HEK293T (cell line): ENCODE results near the gene MYL12B.
A peak's percentile ranks its signal among the peaks of the same experiment; 100 is the strongest.

Experiments used
- CTCF ChIA-PET: fragments of 350-600 bp; formaldehyde crosslinking; extraction: SDS; loops from one replicate; lab custom pipeline; 2021; ENCODE audit warnings: antibody characterized with exemption, inconsistent platforms; lab: Yijun Ruan, JAX
- POLR2A ChIA-PET: fragments of 350-600 bp; formaldehyde crosslinking; extraction: SDS; loops from one replicate; lab custom pipeline; 2020; ENCODE audit warnings: antibody characterized with exemption, inconsistent platforms; lab: Yijun Ruan, JAX
- DNase-seq: peaks from one replicate; pipeline ENCODE4 v3.0.0; 2012; ENCODE audit warnings: mixed read lengths; ENCODE audit errors: extremely low spot score
- ARNT ChIP-seq: fragments of 450-650 bp; IDR thresholded peaks from 2 replicates; pipeline ENCODE4 v1.6.1; 2017; ENCODE audit warnings: mild to moderate bottlenecking
- BHLHE40 ChIP-seq: fragments of 450-650 bp; IDR thresholded peaks from 2 replicates; pipeline ENCODE4 v1.6.1; 2016; ENCODE audit warnings: mild to moderate bottlenecking, moderate library complexity, borderline replicate concordance
- CTBP1 ChIP-seq: fragments of 450-650 bp; IDR thresholded peaks from 2 replicates; pipeline ENCODE4 v1.6.1; 2016; ENCODE audit warnings: borderline replicate concordance
- ELF4 ChIP-seq: fragments of 450-650 bp; IDR thresholded peaks from 2 replicates; pipeline ENCODE4 v1.6.1; 2017; ENCODE audit warnings: antibody characterized with exemption
- FOXA1 ChIP-seq: fragments of 450-650 bp; IDR thresholded peaks from 2 replicates; pipeline ENCODE4 v1.6.1; 2016; ENCODE audit warnings: mild to moderate bottlenecking
- FOXK2 ChIP-seq: fragments of 450-650 bp; IDR thresholded peaks from 2 replicates; pipeline ENCODE4 v1.6.1; 2016; ENCODE audit warnings: mild to moderate bottlenecking
- FOXM1 ChIP-seq: fragments of 450-650 bp; IDR thresholded peaks from 2 replicates; pipeline ENCODE4 v1.6.1; 2017; ENCODE audit warnings: mild to moderate bottlenecking, borderline replicate concordance
- HDGF ChIP-seq: fragments of 450-650 bp; IDR thresholded peaks from 2 replicates; pipeline ENCODE4 v1.6.1; 2017; ENCODE audit warnings: antibody characterized with exemption, borderline replicate concordance
- L3MBTL2 ChIP-seq: fragments of 450-650 bp; conservative IDR thresholded peaks from 2 replicates; pipeline ENCODE4 v1.6.1; 2016; ENCODE audit warnings: mild to moderate bottlenecking
- LEF1 ChIP-seq: fragments of 450-650 bp; IDR thresholded peaks from 2 replicates; pipeline ENCODE4 v1.6.1; 2017; ENCODE audit warnings: mild to moderate bottlenecking, borderline replicate concordance
- NFRKB ChIP-seq: fragments of 450-650 bp; IDR thresholded peaks from 2 replicates; pipeline ENCODE4 v1.6.1; 2016; ENCODE audit warnings: mild to moderate bottlenecking, moderate library complexity
- PKNOX1 ChIP-seq: fragments of 450-650 bp; IDR thresholded peaks from 2 replicates; pipeline ENCODE4 v1.6.1; 2016
- SP1 ChIP-seq: fragments of 450-650 bp; IDR thresholded peaks from 2 replicates; pipeline ENCODE4 v1.6.1; 2017
- SUZ12 ChIP-seq: fragments of 450-650 bp; IDR thresholded peaks from 2 replicates; pipeline ENCODE4 v1.6.1; 2016; ENCODE audit warnings: mild to moderate bottlenecking
- TARDBP ChIP-seq: fragments of 450-650 bp; IDR thresholded peaks from 2 replicates; pipeline ENCODE4 v1.6.1; 2016
- ZNF384 ChIP-seq: fragments of 450-650 bp; IDR thresholded peaks from 2 replicates; pipeline ENCODE4 v1.6.1; 2016

Gene MYL12B

GRCh38 chr18:3246635-3247239 lies 15.2 kb upstream of the MYL12B start:
- CTCF ChIA-PET: interaction anchor here (0.8 to 1.5 kb wide), 4 partner anchors 55 to 314 kb away, joined by 3 to 4 read pairs (median 3); no protein-coding TSS in a partner anchor
- no peak for DNase-seq
- POLR2A ChIA-PET: interaction anchor here (1.0 to 2.0 kb wide), 2 partner anchors 12 to 13 kb away, joined by 3 to 9 read pairs; no protein-coding TSS in a partner anchor
- TF ChIP-seq HDGF (no peak), SP1 (no peak), TARDBP (no peak), SUZ12 (no peak), ARNT (no peak), BHLHE40 (no peak), ZNF384 (no peak), FOXM1 (no peak), CTBP1 (no peak), FOXK2 (no peak), L3MBTL2 (no peak), PKNOX1 (no peak), FOXA1 (no peak)

DNA sequence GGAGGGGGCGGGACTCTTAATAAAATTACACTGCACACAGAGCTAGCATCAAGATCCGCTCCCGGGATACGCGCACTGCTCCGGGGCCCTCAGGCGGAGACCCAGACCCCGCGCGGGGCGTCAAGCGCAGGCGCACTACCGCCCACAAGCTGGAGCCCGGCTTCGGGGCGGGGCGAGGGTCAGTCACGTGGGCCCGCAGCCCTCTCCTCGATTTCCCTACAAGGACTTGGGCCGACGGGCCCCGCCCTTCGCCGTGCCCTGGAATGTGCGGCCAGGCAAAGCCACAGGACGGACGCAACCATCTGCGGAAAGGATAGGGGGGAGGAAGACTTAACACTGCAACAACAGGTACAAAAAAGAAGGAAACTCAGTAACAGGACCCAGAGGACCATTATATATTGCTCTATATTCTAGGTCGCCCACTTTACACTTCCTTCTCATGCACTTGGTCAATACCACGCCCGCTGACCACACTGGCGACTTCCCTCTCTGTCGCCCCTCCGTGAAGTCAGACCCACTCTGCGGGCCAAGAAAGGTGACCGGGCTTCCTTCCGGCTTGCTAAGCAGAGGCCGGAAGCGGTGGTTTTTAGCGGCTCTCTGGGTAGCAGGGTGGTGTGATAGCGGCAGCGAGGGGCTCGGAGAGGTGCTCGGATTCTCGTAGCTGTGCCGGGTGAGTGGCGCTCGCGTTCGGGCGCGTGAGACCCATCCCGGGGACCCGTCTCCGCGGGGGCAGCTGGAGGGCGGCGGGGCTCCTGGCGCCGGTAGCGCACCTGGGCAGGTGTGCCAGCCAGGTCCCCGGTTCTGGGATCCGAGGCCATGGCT lies 14.5 kb upstream of the MYL12B start, which contains the start of gene MYL12A:
Gene MYL12A, plus strand, starts transcription at position 562 of the 822 bp plus-strand sequence. CDS start 5,447 bp downstream, outside the sequence.
- POLR2A ChIA-PET: interaction anchor here (0.6 to 2.0 kb wide), 5 partner anchors 8 to 109 kb away, joined by 3 to 9 read pairs (median 3); partner anchors contain the start of gene MYL12B

GRCh38 chr18:3248062-3248657 lies 13.8 kb upstream of the MYL12B start:
- DNase-seq: peak; percentile 9
- TF ChIP-seq LEF1: no peak
- TF ChIP-seq BHLHE40: no peak
- TF ChIP-seq ELF4: no peak
- no peak for TF ChIP-seq SUZ12
- POLR2A ChIA-PET: interaction anchor here (0.6 to 2.0 kb wide), 4 partner anchors 8 to 262 kb away, joined by 3 to 9 read pairs (median 3); partner anchors contain the start of gene MYL12B
- CTCF ChIA-PET: no interaction called here

More for the DNA sequence above, 14.5 kb upstream of the MYL12B start, which contains the start of gene MYL12A:
- TF ChIP-seq TARDBP (0 out of 2 replicates have a peak, but pooled peaks have one; percentile 9), ELF4 (peak; percentile 69), FOXM1 (peak; percentile 82), NFRKB (no peak), BHLHE40 (peak; percentile 85)
- CTCF ChIA-PET: no interaction called here
- peak; percentile 89 for DNase-seq

DNA sequence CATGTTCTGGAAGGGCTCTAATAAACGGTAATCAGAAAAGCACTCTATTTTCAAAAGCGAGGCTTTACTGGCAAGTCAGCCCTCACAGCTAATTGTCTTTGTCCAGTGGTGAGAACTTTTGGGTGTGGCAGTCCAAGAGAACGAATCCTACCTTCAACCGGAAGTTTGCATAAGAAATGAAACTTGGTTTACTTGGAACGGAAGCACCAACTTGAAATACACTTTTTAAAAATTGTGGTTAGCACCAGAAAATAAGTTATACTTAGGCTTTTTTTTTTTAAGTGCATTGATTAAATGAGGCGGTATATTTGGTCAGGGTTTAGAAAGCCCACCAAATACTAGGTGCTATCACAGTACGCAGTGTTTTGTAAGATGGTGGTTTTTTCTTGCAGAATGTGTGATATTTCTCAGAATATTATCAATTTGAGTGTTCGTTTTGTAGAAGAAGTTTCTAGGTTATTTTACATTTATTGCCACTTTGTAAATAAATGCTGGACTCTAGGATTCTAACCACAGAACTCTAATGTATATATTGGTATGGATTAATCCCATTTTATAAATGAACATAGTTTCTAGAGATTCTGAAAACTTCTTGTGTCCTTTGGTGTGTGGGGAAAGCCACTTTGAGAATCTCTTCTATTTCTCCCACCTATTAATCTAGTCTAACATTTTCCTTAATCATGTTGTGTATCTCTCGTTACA lies 13.1 kb upstream of the MYL12B start:
- POLR2A ChIA-PET: interaction anchor here (2.0 kb wide), 1 partner anchor 11 kb away, joined by 9 read pairs; no protein-coding TSS in a partner anchor
- DNase-seq: no peak
- TF ChIP-seq L3MBTL2 (no peak), HDGF (no peak), PKNOX1 (no peak), BHLHE40 (no peak), FOXK2 (no peak), LEF1 (no peak), TARDBP (no peak), SP1 (no peak), ELF4 (no peak), NFRKB (no peak), SUZ12 (no peak)
- CTCF ChIA-PET: no interaction called here

DNA sequence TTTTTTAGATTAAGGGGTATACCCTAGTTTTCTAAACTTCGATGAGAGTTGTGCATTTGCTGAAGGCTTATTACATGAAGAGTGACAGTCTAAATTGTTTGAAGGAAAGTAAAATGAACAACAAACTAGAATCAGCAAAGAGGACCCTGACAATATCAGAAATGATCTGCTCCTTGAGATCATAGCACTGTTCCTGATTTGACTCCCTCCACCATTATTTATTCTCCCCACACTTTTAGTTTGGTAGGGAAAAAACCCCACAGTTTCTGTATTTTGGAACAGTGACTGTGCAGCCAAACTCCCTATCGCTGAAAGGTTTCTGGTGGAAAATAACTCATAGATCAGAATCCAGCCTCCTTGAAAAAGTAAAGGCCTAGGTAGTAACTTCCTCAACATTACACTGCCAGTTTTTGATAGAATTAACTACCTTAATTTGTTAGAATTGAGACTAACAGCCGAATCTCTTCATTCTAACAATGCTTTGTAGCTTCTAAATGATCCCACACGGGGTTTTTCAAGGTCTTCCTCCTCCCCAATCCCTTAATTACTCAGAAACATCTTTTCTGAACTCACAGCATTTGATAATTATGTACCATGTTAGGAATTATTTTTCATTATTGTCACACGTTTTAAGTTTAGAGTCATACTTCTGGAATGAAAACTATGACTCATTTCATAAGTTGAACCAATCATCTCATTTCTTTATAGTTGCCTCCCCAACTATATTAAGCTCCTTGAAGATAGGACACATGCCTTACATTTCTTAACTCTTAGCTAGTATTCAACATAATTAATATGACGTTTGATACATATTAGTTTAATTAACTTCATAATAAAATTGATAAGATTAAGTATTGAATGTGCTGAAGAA lies 11.5 kb upstream of the MYL12B start:
- ChIA-PET CTCF (no interaction called here), POLR2A (no interaction called here)
- TF ChIP-seq ZNF384: no peak
- no peak for TF ChIP-seq ELF4
- no peak for TF ChIP-seq HDGF
- no peak for TF ChIP-seq TARDBP
- TF ChIP-seq ARNT: no peak
- TF ChIP-seq NFRKB: no peak
- no peak for TF ChIP-seq BHLHE40
- TF ChIP-seq L3MBTL2: no peak
- TF ChIP-seq PKNOX1: no peak
- no peak for TF ChIP-seq CTBP1
- no peak for TF ChIP-seq FOXM1
- TF ChIP-seq FOXA1: no peak
- no peak for TF ChIP-seq SP1
- TF ChIP-seq SUZ12: no peak
- TF ChIP-seq FOXK2: no peak
- no peak for TF ChIP-seq LEF1
- no peak for DNase-seq
